Mesenchymal stem cell (in vitro differentiated cells and primary cell): Measurements from ENCODE around the gene TIMM22.

Source experiments
- DNase-seq: peaks from one replicate; pipeline ENCODE4 v3.0.0-alpha.2; 2013
- H2AFZ ChIP-seq: one replicate; pipeline ENCODE4 v1.6.1; 2013; ENCODE audit warnings: low read depth, mild to moderate bottlenecking, control low read depth, inconsistent platforms, low read length, moderate library complexity
- H2AK5ac ChIP-seq: 2 replicates; pipeline ENCODE4 v1.6.1; 2013; ENCODE audit warnings: low read length, moderate library complexity, mild to moderate bottlenecking, inconsistent platforms; ENCODE audit not compliant: severe bottlenecking
- H2BK120ac ChIP-seq: one replicate; pipeline ENCODE4 v1.6.1; 2013; ENCODE audit warnings: low read depth, mild to moderate bottlenecking, inconsistent platforms, low read length, moderate library complexity
- H2BK12ac ChIP-seq, 2 experiments: one replicate each; pipeline ENCODE4 v1.6.1; 2013; ENCODE audit warnings: inconsistent platforms in 2 of 2, low read length in 2 of 2, mild to moderate bottlenecking in 2 of 2, moderate library complexity in 2 of 2, control low read depth in 1 of 2
- H2BK15ac ChIP-seq: one replicate; pipeline ENCODE4 v1.6.1; 2013; ENCODE audit warnings: mild to moderate bottlenecking, low read depth, inconsistent platforms; ENCODE audit not compliant: poor library complexity, severe bottlenecking
- H2BK5ac ChIP-seq: 2 replicates; pipeline ENCODE4 v1.6.1; 2013; ENCODE audit warnings: low read depth, mild to moderate bottlenecking, low read length, control low read depth, inconsistent platforms; ENCODE audit not compliant: poor library complexity, severe bottlenecking
- H3K14ac ChIP-seq, 2 experiments: one replicate each; pipeline ENCODE4 v1.6.1; 2013; ENCODE audit warnings: inconsistent platforms in 2 of 2, low read length in 2 of 2, control low read depth in 1 of 2, mild to moderate bottlenecking in 1 of 2, moderate library complexity in 1 of 2
- H3K18ac ChIP-seq, 2 experiments: one replicate each; pipeline ENCODE4 v1.6.1; 2013; ENCODE audit warnings: inconsistent platforms in 2 of 2, low read length in 2 of 2, control low read depth in 1 of 2, low read depth in 1 of 2, mild to moderate bottlenecking in 1 of 2
- H3K23ac ChIP-seq, 2 experiments: one replicate each; pipeline ENCODE4 v1.6.1; 2013; ENCODE audit warnings: inconsistent platforms in 2 of 2, low read length in 2 of 2, mild to moderate bottlenecking in 2 of 2, moderate library complexity in 2 of 2, control low read depth in 1 of 2
- H3K27ac ChIP-seq: 2 replicates; pipeline ENCODE4 v1.5.1; 2013; ENCODE audit warnings: mild to moderate bottlenecking, moderate library complexity, low read length, control low read depth, inconsistent platforms; ENCODE audit not compliant: poor library complexity, severe bottlenecking
- H3K27me3 ChIP-seq, 2 experiments: 2 replicates each; pipeline versions ENCODE4 v1.6.1 to v1.7.0; 2013; ENCODE audit warnings: low read length in 2 of 2, mild to moderate bottlenecking in 2 of 2, moderate library complexity in 2 of 2, control low read depth in 1 of 2, inconsistent platforms in 1 of 2; ENCODE audit not compliant: control insufficient read depth in 1 of 2, insufficient read depth in 1 of 2
- H3K36me3 ChIP-seq, 2 experiments: 2 replicates each; pipeline versions ENCODE4 v1.6.1 to v1.7.0; 2013; ENCODE audit warnings: low read length in 2 of 2, control low read depth in 1 of 2, inconsistent platforms in 1 of 2, low read depth in 1 of 2, mild to moderate bottlenecking in 1 of 2; ENCODE audit not compliant: insufficient read depth in 2 of 2, control insufficient read depth in 1 of 2
- H3K4ac ChIP-seq, 2 experiments: one replicate each; pipeline ENCODE4 v1.6.1; 2013; ENCODE audit warnings: inconsistent platforms in 2 of 2, low read length in 2 of 2, mild to moderate bottlenecking in 2 of 2, moderate library complexity in 2 of 2, control low read depth in 1 of 2, low read depth in 1 of 2
- H3K4me1 ChIP-seq: 2 replicates; pipeline ENCODE4 v1.6.1; 2013; ENCODE audit warnings: low read depth, low read length, control low read depth; ENCODE audit not compliant: control insufficient read depth, insufficient read depth
- H3K4me2 ChIP-seq: 2 replicates; pipeline ENCODE4 v1.6.1; 2013; ENCODE audit warnings: low read length, mild to moderate bottlenecking, inconsistent platforms; ENCODE audit not compliant: poor library complexity, severe bottlenecking
- H3K4me3 ChIP-seq, 2 experiments: 2 replicates each; pipeline versions ENCODE4 v1.5.1 to v1.7.0; 2013; ENCODE audit warnings: low read length in 2 of 2, mild to moderate bottlenecking in 2 of 2, control low read depth in 1 of 2, low read depth in 1 of 2; ENCODE audit not compliant: insufficient read depth in 1 of 2
- H3K79me1 ChIP-seq: replicated peaks from 2 replicates; pipeline ENCODE4 v1.6.1; 2013; ENCODE audit warnings: mild to moderate bottlenecking, control low read depth, low read length, inconsistent platforms; ENCODE audit not compliant: poor library complexity, severe bottlenecking
- H3K9ac ChIP-seq: 2 replicates; pipeline ENCODE4 v1.7.0; 2013; ENCODE audit warnings: mild to moderate bottlenecking, low read length, moderate library complexity
- H3K9me3 ChIP-seq: 2 replicates; pipeline ENCODE4 v1.7.0; 2013; ENCODE audit warnings: mild to moderate bottlenecking, low read length; ENCODE audit not compliant: control insufficient read depth
- H4K8ac ChIP-seq: one replicate; pipeline ENCODE4 v1.6.1; 2013; ENCODE audit warnings: inconsistent platforms, mild to moderate bottlenecking, low read length, moderate library complexity
- H4K91ac ChIP-seq: one replicate; pipeline ENCODE4 v1.6.1; 2013; ENCODE audit warnings: mild to moderate bottlenecking, low read length, inconsistent platforms
- WGBS: methylation state at CpG from one replicate; pipeline ENCODE4 v1.1.7; 2013; ENCODE audit warnings: mixed read lengths; 5-methylcytosine and 5-hydroxymethylcytosine counted together

TIMM22 gene

GRCh38 chr17:1022278-1023024 lies 25.5 kb downstream of the TIMM22 start:
- Histone ChIP-seq H3K14ac (no peak overlapping the region), H2BK120ac (no peak overlapping the region), H3K23ac (peak overlapping the region in 1 of 2 experiments; percentile 24), H3K27me3 (no peaks in the 10 kb centered on the region), H2AK5ac (no peak overlapping the region), H3K18ac (no peak overlapping the region), H4K8ac (peak overlapping the region; percentile 43), H3K79me1 (peaks cover 50% of the 10 kb centered on the region), H3K9me3 (no peaks in the 10 kb centered on the region), H2AFZ (no peak overlapping the region), H4K91ac (peak overlapping the region; percentile 25), H3K36me3 (peaks cover 29 to 83% of the 10 kb centered on the region in 2 experiments), H2BK5ac (no peak overlapping the region), H3K4me1 (peaks cover 7% of the 10 kb centered on the region), H3K27ac (no peak overlapping the region), H2BK15ac (no peak overlapping the region), H3K9ac (no peak overlapping the region), H3K4me3 (no peak overlapping the region), H2BK12ac (no peak overlapping the region), H3K4ac (peak overlapping the region in 1 of 2 experiments; percentile 27), H3K4me2 (no peak overlapping the region)
- no peak for DNase-seq
- WGBS: 95% methylated on average over 32 of the region's 32 CpGs

GRCh38 chr17:1024076-1024475 lies 27.1 kb downstream of the TIMM22 start:
- WGBS: 98% methylated on average over 27 of the region's 27 CpGs
- peaks cover 24 to 81% of the 10 kb centered on the region in 2 experiments for H3K36me3 ChIP-seq
- H3K23ac ChIP-seq: no peak overlapping the region

GRCh38 chr17:1025733-1026598 lies 29.0 kb downstream of the TIMM22 start:
- Histone ChIP-seq H3K4ac (no peak overlapping the region), H3K4me2 (no peak overlapping the region), H3K4me3 (no peak overlapping the region), H2BK15ac (no peak overlapping the region), H2BK5ac (no peak overlapping the region), H3K79me1 (peaks cover 51% of the 10 kb centered on the region), H2BK12ac (no peak overlapping the region), H3K27ac (no peak overlapping the region), H2AK5ac (no peak overlapping the region), H2AFZ (no peak overlapping the region), H3K9me3 (no peaks in the 10 kb centered on the region), H4K8ac (no peak overlapping the region), H4K91ac (no peak overlapping the region), H3K14ac (no peak overlapping the region), H3K9ac (no peak overlapping the region), H3K36me3 (peaks cover 23 to 78% of the 10 kb centered on the region in 2 experiments), H3K18ac (no peak overlapping the region), H2BK120ac (no peak overlapping the region), H3K27me3 (no peaks in the 10 kb centered on the region), H3K4me1 (peaks cover 27% of the 10 kb centered on the region), H3K23ac (no peak overlapping the region)
- WGBS: 90% methylated on average over 30 of the region's 30 CpGs
- no peak for DNase-seq

More at GRCh38 chr17:1024076-1024475, 27.1 kb downstream of the TIMM22 start:
- Histone ChIP-seq H2BK120ac (no peak overlapping the region), H3K27me3 (no peaks in the 10 kb centered on the region), H3K14ac (no peak overlapping the region), H2AK5ac (no peak overlapping the region), H3K9me3 (no peaks in the 10 kb centered on the region), H4K91ac (no peak overlapping the region), H4K8ac (no peak overlapping the region), H2BK15ac (no peak overlapping the region), H3K4me1 (peaks cover 9% of the 10 kb centered on the region), H3K27ac (no peak overlapping the region), H3K4me3 (no peak overlapping the region), H3K4ac (no peak overlapping the region), H3K4me2 (no peak overlapping the region), H2AFZ (no peak overlapping the region), H2BK12ac (no peak overlapping the region), H2BK5ac (no peak overlapping the region), H3K9ac (no peak overlapping the region), H3K79me1 (peaks cover 54% of the 10 kb centered on the region), H3K18ac (no peak overlapping the region)
- no peak for DNase-seq

GRCh38 chr17:1026599-1026975 lies 29.7 kb downstream of the TIMM22 start:
- Histone ChIP-seq H2AK5ac (no peak overlapping the region), H3K9me3 (no peaks in the 10 kb centered on the region), H2BK120ac (no peak overlapping the region), H3K27me3 (no peaks in the 10 kb centered on the region), H3K4ac (no peak overlapping the region), H2BK15ac (no peak overlapping the region), H3K27ac (no peak overlapping the region), H4K91ac (no peak overlapping the region), H3K4me2 (no peak overlapping the region), H2BK12ac (no peak overlapping the region), H3K23ac (no peak overlapping the region), H3K18ac (no peak overlapping the region), H3K14ac (no peak overlapping the region), H3K4me1 (peaks cover 32% of the 10 kb centered on the region), H3K4me3 (no peak overlapping the region), H2BK5ac (no peak overlapping the region), H3K79me1 (peaks cover 47% of the 10 kb centered on the region), H2AFZ (no peak overlapping the region), H4K8ac (no peak overlapping the region), H3K9ac (no peak overlapping the region), H3K36me3 (peaks cover 23 to 75% of the 10 kb centered on the region in 2 experiments)
- WGBS: 95% methylated on average over 10 of the region's 10 CpGs
- no peak for DNase-seq
